GM21447 (cell line): ENCODE data around the gene ZC3H18.
"Not testable (repeated sequence)": the region's sequence is repeated elsewhere in the genome, so short reads cannot be mapped to it uniquely, and the experiment has no call there.

Experiments used
- ATAC-seq: cut with Tn5 transposase; IDR thresholded peaks from one replicate; pipeline ENCODE4 v1.9.1; 2021; ENCODE audit not compliant: unreplicated experiment

Gene ZC3H18

GRCh38 chr16:88600539-88600896 is 30.3 kb downstream of the ZC3H18 start:
- no peak for ATAC-seq

DNA sequence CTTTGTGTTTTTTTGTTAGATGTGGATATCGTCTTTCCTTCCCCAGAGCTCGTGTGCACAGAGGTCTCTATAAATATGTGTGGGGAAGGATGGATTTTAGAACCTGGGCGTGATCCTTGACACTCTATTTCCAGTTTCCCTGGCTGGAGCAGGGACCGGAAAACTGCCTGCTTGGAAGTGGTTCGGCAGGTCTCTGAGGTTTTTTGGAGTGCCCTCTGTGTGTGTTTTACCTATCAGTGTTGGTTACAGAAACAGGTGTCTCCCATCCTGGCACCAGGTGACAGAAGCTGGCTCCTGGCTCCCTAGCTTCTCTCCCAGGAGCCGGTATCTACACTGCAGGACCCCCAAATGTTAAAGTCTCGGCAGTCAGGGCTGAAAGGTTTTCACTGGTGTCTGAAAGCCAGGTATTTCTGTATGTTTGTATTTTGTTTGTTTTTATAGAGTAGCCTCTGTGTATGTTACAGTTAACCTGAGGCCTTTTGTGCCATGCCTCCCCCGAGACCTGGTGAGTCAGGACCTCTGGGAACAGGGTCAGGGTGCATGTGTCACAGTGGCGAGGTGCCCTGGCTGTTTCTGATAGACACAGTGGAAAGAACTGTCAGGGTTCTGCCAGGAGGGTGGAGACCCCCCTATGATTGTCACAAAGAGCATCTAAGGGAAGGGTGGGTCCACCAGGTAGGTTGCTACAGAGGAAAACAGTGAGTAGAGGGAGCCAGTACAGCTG is 31.3 kb downstream of the ZC3H18 start:
- ATAC-seq = no peak

GRCh38 chr16:88602091-88602490 is 31.9 kb downstream of the ZC3H18 start:
- ATAC-seq = no peak

GRCh38 chr16:88605186-88606147 is 35.3 kb downstream of the ZC3H18 start:
- no peak for ATAC-seq

- no peak for ATAC-seq
Measured at GRCh38 chr16:88606148-88606757, 36.0 kb downstream of the ZC3H18 start.

- no peak for ATAC-seq
Measured at GRCh38 chr16:88608076-88608475, 37.9 kb downstream of the ZC3H18 start.

DNA sequence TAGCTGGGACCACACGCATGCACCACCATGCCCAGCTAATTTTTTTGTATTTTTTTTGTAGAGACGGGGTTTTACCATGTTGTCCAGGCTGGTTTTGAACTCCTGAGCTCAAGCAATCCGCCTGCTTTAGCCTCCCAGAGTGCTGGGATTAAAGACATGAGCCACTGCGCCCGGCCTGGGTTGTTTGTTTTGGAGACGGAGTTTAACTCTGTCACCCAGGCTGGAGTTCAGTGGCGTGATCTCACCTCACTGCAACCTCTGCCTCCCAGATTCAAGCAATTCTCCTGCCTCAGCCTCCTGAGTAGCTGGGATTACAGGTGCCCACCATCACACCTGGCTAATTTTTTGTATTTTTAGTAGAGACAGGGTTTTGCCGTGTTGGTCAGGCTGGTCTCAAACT is 39.2 kb downstream of the ZC3H18 start:
- not testable (repeated sequence) for ATAC-seq

- no peak for ATAC-seq
Measured at GRCh38 chr16:88610080-88610479, 39.9 kb downstream of the ZC3H18 start.

- no peak for ATAC-seq
Measured at GRCh38 chr16:88610909-88611812, 41.0 kb downstream of the ZC3H18 start.

DNA sequence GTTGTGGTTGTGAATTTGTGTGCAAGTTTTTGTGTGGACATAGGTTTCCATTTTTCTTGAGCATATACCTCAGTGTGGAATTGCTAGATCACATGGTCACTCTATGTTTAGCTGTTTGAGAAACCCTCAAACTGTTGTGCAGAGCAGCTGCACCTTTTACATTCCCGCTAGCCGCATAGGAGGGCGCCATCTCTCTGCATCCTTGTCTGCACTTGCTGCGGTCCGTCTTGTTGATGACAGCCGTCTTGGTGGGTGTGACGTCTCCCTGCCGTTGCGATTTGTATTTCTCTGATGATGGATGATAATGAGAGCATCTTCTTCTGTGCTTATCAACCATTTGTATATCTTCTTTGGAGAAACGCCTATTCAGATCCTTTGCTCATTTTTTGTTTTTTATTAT is 43.1 kb downstream of the ZC3H18 start:
- ATAC-seq = no peak

- no peak for ATAC-seq
Measured at GRCh38 chr16:88613911-88614817, 44.0 kb downstream of the ZC3H18 start.

GRCh38 chr16:88614818-88615580 is 44.8 kb downstream of the ZC3H18 start:
- no peak for ATAC-seq

GRCh38 chr16:88616320-88616719 is 46.1 kb downstream of the ZC3H18 start:
- ATAC-seq = no peak

DNA sequence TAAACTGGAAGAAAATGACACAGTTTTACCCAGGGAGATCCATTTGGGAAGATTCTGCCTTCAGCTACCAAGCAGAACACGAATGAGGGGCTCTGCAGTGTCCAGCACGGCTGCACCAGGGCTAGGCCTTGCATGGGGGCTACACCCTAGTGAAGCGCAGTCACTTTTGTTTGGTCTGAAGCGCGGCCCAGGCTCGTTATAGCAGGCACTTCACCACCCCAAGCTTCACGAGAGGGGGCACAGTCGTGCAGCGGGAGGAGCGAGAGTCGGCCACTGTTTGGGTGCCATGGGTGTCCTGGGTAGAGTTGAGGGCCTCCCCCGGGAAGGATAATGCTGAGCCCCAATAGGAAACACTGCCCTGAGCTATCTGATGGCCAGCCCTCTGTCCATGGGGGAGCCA is 46.5 kb downstream of the ZC3H18 start:
- no peak for ATAC-seq

GRCh38 chr16:88617268-88618031 is 47.2 kb downstream of the ZC3H18 start:
- no peak for ATAC-seq

DNA sequence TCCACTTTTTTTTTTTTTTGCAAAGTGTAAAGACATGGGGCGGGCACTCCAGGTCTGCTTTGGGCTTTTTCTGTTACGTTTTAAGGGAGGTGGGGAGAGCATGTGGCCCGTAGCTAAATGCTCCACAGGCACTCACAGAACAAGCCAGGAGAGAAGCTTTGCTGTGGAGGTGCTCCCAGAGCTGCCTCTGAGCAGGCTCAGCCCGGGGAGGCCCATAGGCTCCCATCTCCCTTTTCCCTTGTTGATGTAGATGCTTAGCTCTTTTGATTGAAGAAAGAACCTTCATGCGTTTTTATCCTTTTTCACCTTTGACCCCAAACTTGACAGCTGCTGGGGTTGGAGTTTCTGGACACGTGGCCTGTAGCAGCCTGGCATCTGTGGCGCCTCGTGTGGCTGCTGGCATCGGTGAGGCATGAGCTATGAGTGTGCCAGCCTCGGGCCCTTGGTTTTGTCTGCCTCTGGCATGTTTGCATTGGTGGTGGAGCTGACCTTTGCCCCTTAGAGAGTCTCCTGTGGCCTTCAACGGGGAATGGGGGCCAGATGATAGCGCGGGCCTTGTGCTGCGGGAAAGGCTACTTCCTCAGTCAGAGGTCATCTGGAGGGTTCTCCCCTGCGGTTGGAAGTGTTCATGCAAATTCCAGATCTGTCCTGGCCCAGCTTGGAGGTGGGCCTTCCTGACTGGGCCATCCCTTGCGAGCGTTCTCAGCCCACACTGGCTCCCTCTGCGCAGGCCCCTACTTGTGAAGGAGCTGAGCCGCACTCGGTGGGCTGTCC is 48.2 kb downstream of the ZC3H18 start:
- no peak for ATAC-seq

DNA sequence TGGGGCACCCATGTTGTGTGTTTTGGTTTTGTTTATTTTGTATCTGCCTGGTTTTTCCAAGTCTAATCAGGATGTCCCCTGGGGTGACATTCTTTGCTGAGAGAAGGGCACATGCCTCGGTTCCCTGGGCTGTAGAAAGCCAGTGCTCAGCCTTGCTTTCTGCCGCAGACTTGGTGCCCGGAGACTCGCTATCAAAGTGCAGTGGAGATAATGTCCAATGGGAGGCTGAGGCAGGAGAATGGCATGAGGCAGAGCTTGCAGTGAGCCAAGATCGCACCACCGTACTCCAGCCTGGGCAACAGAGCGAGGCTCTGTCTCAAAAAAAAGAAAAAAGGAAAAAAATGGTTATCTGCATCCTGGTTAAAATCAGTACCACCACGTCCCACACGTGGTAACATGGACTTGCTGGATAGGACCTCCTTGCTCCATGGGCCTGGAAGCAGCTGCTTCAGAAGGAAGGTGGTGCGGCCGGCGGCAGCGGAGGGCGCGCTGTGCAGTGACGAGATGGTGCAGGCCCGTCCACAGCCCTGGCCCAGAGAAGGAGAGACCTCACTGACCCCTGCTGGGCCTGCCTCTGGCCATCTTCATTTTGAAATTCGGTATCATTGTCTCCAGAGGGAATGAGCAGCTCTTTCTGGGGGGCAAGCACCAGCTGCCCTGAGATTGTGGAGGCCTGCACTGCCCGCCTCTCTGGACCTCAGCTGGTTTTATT is 48.9 kb downstream of the ZC3H18 start:
- no peak for ATAC-seq
